IPS-20b (cell line): Measurements from ENCODE around the gene TLL2.

ENCODE experiments used
- H3K27ac ChIP-seq: one replicate; pipeline ENCODE4 v1.5.1; 2013; ENCODE audit warnings: low read length
- H3K27me3 ChIP-seq: 2 replicates; pipeline ENCODE4 v1.6.1; 2013; ENCODE audit warnings: mild to moderate bottlenecking, low read length, inconsistent platforms; ENCODE audit not compliant: insufficient read depth
- H3K36me3 ChIP-seq: 2 replicates; pipeline ENCODE4 v1.6.1; 2013; ENCODE audit warnings: low read depth, mild to moderate bottlenecking, inconsistent platforms, low read length, moderate library complexity; ENCODE audit not compliant: insufficient read depth
- H3K4me1 ChIP-seq: 2 replicates; pipeline ENCODE4 v1.6.1; 2013; ENCODE audit warnings: mild to moderate bottlenecking, control low read depth, inconsistent platforms, low read length, moderate library complexity; ENCODE audit not compliant: insufficient read depth
- H3K4me3 ChIP-seq: 2 replicates; pipeline ENCODE4 v1.5.1; 2013; ENCODE audit warnings: mild to moderate bottlenecking, low read length, inconsistent platforms
- H3K9ac ChIP-seq: 2 replicates; pipeline ENCODE4 v1.6.1; 2013; ENCODE audit warnings: low read depth, mild to moderate bottlenecking, inconsistent platforms, low read length, moderate library complexity
- H3K9me3 ChIP-seq: 2 replicates; pipeline ENCODE4 v1.6.1; 2013; ENCODE audit warnings: mild to moderate bottlenecking, low read depth, low read length, inconsistent platforms; ENCODE audit not compliant: insufficient read depth

The TLL2 gene

DNA sequence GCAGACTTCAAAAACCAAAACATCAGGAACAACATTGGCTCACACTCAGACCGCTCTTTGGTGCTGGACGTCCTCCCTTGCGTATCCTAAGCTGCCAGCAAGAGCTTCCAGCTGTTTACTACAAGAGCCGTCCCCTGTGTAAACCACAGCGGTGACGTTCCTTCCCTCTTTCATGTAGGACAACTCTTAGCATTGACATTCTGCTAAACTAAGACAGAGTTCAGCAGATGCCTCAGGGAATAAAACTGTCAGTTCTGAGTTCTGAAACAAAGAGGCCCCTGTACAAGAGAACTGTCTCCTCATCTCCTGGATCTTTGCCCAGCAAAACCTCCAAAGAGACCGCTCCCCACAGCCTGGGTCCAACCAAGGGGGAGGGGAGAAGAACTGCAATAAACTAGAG is 97.1 kb downstream of the TLL2 start:
- no peak overlapping the region for H3K4me3 ChIP-seq
- no peak overlapping the region for H3K27ac ChIP-seq
- no peaks in the 10 kb centered on the region for H3K9me3 ChIP-seq
- H3K27me3 ChIP-seq, result no peaks in the 10 kb centered on the region
- 0 out of 2 replicates have a peak, but pooled peaks cover 3% of the 10 kb centered on the region for H3K4me1 ChIP-seq
- no peak overlapping the region for H3K9ac ChIP-seq
- no peaks in the 10 kb centered on the region for H3K36me3 ChIP-seq

- Histone ChIP-seq H3K4me1 (0 out of 2 replicates have a peak, but pooled peaks cover 3% of the 10 kb centered on the region), H3K36me3 (no peaks in the 10 kb centered on the region), H3K9me3 (no peaks in the 10 kb centered on the region), H3K9ac (no peak overlapping the region), H3K27me3 (no peaks in the 10 kb centered on the region), H3K4me3 (no peak overlapping the region), H3K27ac (no peak overlapping the region)
Observed at GRCh38 chr10:96415891-96416554, 97.7 kb downstream of the TLL2 start.

- Histone ChIP-seq H3K9me3 (no peaks in the 10 kb centered on the region), H3K27me3 (no peaks in the 10 kb centered on the region), H3K4me1 (0 out of 2 replicates have a peak, but pooled peaks cover 3% of the 10 kb centered on the region), H3K4me3 (no peak overlapping the region), H3K36me3 (no peaks in the 10 kb centered on the region), H3K27ac (no peak overlapping the region), H3K9ac (no peak overlapping the region)
Observed at GRCh38 chr10:96415150-96415890, 98.4 kb downstream of the TLL2 start.

- H3K4me3 ChIP-seq, result no peak overlapping the region
- 0 out of 2 replicates have a peak, but pooled peaks cover 3% of the 10 kb centered on the region for H3K4me1 ChIP-seq
- H3K27ac ChIP-seq, result no peak overlapping the region
- H3K9ac ChIP-seq, result no peak overlapping the region
- no peaks in the 10 kb centered on the region for H3K36me3 ChIP-seq
- no peaks in the 10 kb centered on the region for H3K27me3 ChIP-seq
- H3K9me3 ChIP-seq, result no peaks in the 10 kb centered on the region
Observed at GRCh38 chr10:96414303-96414702, 99.4 kb downstream of the TLL2 start.

GRCh38 chr10:96413151-96413787 is 100.5 kb downstream of the TLL2 start:
- Histone ChIP-seq H3K4me3 (no peak overlapping the region), H3K36me3 (no peaks in the 10 kb centered on the region), H3K27ac (no peak overlapping the region), H3K4me1 (0 out of 2 replicates have a peak, but pooled peaks cover 3% of the 10 kb centered on the region), H3K9me3 (no peaks in the 10 kb centered on the region), H3K9ac (no peak overlapping the region), H3K27me3 (no peaks in the 10 kb centered on the region)

- Histone ChIP-seq H3K27ac (no peak overlapping the region), H3K27me3 (no peaks in the 10 kb centered on the region), H3K9me3 (no peaks in the 10 kb centered on the region), H3K9ac (no peak overlapping the region), H3K4me3 (no peak overlapping the region), H3K36me3 (no peaks in the 10 kb centered on the region), H3K4me1 (0 out of 2 replicates have a peak, but pooled peaks cover 3% of the 10 kb centered on the region)
Observed at GRCh38 chr10:96411716-96412320, 101.9 kb downstream of the TLL2 start.

DNA sequence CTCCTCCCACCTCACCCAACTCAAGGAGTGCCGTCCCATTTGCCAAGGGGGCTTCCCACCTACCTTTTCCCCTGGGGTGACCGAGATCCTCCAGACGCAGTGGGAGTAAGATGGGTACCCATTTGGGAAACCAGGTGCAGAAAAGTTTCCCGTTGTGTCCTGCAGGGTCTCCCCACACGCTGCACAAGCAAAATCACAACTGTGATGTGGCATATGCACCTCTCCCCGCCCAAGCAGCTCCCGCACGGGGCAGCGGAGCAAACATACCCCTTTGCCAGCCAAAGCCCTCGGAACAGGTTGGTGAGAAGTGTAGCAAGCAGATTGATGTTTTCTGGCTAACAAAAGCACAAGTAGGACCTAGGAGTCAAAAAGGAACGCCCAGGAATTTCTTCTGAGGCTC is 103.4 kb downstream of the TLL2 start:
- Histone ChIP-seq H3K27ac (no peak overlapping the region), H3K9ac (no peak overlapping the region), H3K27me3 (no peaks in the 10 kb centered on the region), H3K36me3 (no peaks in the 10 kb centered on the region), H3K4me3 (no peak overlapping the region), H3K4me1 (no peaks in the 10 kb centered on the region), H3K9me3 (no peaks in the 10 kb centered on the region)

DNA sequence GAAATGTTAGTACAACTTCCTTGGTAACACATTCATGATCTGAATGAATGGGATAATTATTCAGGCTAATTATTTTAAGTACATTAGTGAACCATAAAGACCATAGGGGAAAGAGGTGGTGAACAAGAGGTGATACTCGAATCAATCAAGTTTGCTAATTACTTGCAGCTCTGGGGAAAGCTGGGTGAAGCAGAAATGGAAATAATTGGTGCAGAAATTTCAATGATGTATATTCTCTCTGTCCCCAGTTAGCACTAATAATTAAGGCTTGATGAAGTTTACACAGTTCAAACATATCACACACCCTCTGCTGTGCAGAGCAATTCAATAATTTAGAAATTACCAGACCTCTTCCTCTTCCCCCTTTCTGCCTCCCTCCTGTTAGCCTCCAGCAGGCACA is 105.5 kb downstream of the TLL2 start:
- Histone ChIP-seq H3K9ac (no peak overlapping the region), H3K4me3 (no peak overlapping the region), H3K4me1 (no peaks in the 10 kb centered on the region), H3K9me3 (no peaks in the 10 kb centered on the region), H3K36me3 (no peaks in the 10 kb centered on the region), H3K27me3 (no peaks in the 10 kb centered on the region), H3K27ac (no peak overlapping the region)

DNA sequence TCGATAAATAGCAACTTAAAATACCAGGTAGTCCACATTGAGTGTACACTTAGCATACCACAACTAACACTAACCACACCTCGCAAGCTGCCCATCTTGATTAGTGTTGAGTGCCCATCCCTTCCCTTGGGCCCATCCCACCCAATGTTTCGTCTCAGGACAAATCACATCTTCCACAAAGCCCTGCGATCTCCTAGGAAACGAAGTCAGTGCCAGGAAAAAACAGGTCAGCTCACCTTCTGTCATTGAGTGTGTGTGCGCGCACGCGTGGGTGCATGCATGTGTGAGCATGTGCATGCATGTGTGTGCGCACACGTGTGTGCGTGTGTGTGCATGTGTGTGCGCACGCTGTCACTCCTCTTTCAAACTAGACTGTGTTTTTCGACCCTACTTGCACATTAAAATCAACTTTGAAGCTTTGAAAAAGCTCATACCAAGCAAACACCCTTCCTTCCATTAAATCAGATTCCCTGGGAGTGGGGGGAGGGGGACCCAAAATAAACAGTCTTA is 106.1 kb downstream of the TLL2 start:
- Histone ChIP-seq H3K4me1 (no peaks in the 10 kb centered on the region), H3K36me3 (no peaks in the 10 kb centered on the region), H3K4me3 (no peak overlapping the region), H3K27me3 (no peaks in the 10 kb centered on the region), H3K9me3 (no peaks in the 10 kb centered on the region), H3K27ac (no peak overlapping the region), H3K9ac (no peak overlapping the region)

GRCh38 chr10:96406091-96406490 is 107.6 kb downstream of the TLL2 start:
- no peaks in the 10 kb centered on the region for H3K9me3 ChIP-seq
- H3K27ac ChIP-seq, result no peak overlapping the region
- H3K4me3 ChIP-seq, result no peak overlapping the region
- no peaks in the 10 kb centered on the region for H3K36me3 ChIP-seq
- H3K27me3 ChIP-seq, result no peaks in the 10 kb centered on the region
- peaks cover 4% of the 10 kb centered on the region; the same call in 1 of the 2 replicates for H3K4me1 ChIP-seq
- H3K9ac ChIP-seq, result no peak overlapping the region

DNA sequence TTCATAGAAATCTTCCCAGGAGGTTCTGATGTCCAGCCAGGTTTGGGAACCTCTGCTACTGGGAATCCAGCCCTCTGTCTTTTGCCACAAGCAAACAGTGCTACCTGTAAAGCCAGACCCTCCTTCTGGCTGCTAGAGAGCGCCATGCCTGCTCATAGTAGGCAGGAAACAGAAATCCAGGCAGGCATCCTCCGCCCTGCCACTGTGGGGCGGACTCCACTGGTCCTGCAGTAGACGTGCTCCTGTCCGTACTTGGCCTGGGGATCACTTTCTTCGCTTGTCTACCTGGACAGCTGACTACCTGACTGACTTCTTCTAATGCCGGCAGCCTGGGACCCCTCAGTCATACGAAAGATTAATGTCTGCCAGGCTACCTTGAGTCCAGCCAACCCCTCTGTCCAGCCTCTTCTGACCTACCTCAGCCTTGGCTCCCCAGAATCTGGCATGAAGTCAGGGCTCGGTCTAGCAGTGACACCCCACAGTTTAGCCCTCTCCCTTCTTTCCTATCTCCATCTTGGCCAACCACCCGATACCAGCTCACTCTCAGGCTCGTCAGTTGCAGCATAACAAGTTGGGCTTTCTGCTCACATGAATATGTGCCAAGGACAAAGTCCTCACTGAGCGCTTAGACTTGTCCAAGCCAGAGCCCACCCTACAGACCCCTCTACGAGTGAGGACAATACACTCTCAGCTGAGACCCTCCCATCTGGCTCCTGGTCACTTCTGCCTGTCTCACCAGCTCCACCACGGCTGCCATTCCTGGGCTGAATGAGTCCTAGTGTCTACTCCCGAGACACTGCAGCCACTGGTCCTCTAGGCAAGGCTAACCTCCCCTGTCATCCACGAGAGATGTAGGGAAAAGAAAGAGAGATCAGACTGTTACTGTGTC is 111.1 kb downstream of the TLL2 start:
- no peak overlapping the region for H3K27ac ChIP-seq
- H3K27me3 ChIP-seq, result no peaks in the 10 kb centered on the region; the same call in 1 of the 2 replicates
- no peaks in the 10 kb centered on the region for H3K36me3 ChIP-seq
- no peak overlapping the region for H3K4me3 ChIP-seq
- H3K4me1 ChIP-seq, result peaks cover 7% of the 10 kb centered on the region; the same call in 1 of the 2 replicates
- H3K9ac ChIP-seq, result no peak overlapping the region
- H3K9me3 ChIP-seq, result no peaks in the 10 kb centered on the region
